SK-N-SH (cell line): ENCODE data around the gene INTS3.

Experiments used
- CTCF ChIP-seq: fragments of 200-600 bp; sonication (generic); IDR thresholded peaks from 2 replicates; pipeline ENCODE4 v1.6.1; 2017; ENCODE audit warnings: antibody characterized with exemption, mild to moderate bottlenecking, moderate library complexity
- EP300 ChIP-seq, 2 experiments: IDR thresholded peaks; 2 replicates each; pipeline versions ENCODE4 v1.4.0 to v1.6.1; 2012; ENCODE audit warnings: borderline replicate concordance in 1 of 2, low read depth in 1 of 2, low read length in 1 of 2
- FOXJ3 ChIP-seq: sonication (generic); formaldehyde crosslinking; IDR thresholded peaks from 2 replicates; pipeline ENCODE4 v1.5.1; 2020; ENCODE audit warnings: mild to moderate bottlenecking, missing genetic modification reagents
- JUND ChIP-seq: IDR thresholded peaks from 2 replicates; pipeline ENCODE4 v1.4.0; 2012
- MEF2A ChIP-seq: IDR thresholded peaks from 2 replicates; pipeline ENCODE4 v1.4.0; 2012; ENCODE audit warnings: low read depth, borderline replicate concordance
- MXI1 ChIP-seq: IDR thresholded peaks from 2 replicates; pipeline ENCODE4 v1.6.1; 2012; ENCODE audit warnings: mild to moderate bottlenecking, low read depth, low read length, improper control_type of control experiment
- NFIC ChIP-seq: IDR thresholded peaks from 2 replicates; pipeline ENCODE4 v1.4.0; 2012; ENCODE audit warnings: borderline replicate concordance
- NRF1 ChIP-seq: IDR thresholded peaks from 2 replicates; pipeline ENCODE4 v1.6.1; 2012; ENCODE audit warnings: low read depth, mild to moderate bottlenecking, low read length
- POLR2AphosphoS5 ChIP-seq: IDR thresholded peaks from 2 replicates; pipeline ENCODE4 v1.6.1; 2012; ENCODE audit warnings: low read depth, low read length
- RAD21 ChIP-seq: IDR thresholded peaks from 2 replicates; pipeline ENCODE4 v1.6.1; 2012; ENCODE audit warnings: mild to moderate bottlenecking, low read length
- REST ChIP-seq: IDR thresholded peaks from 2 replicates; pipeline ENCODE4 v1.6.1; 2012; ENCODE audit warnings: mild to moderate bottlenecking, low read depth, low read length, moderate library complexity
- TEAD4 ChIP-seq: IDR thresholded peaks from 2 replicates; pipeline ENCODE4 v1.4.0; 2012; ENCODE audit warnings: mild to moderate bottlenecking, borderline replicate concordance; ENCODE audit not compliant: insufficient read depth
- YY1 ChIP-seq: IDR thresholded peaks from 2 replicates; pipeline ENCODE4 v1.4.0; 2012; ENCODE audit warnings: low read depth, mild to moderate bottlenecking

- TF ChIP-seq JUND (no peak), FOXJ3 (no peak), CTCF (no peak), MEF2A (no peak), EP300 (IDR thresholded peaks at IDR 0.05; ENCODE audit: borderline replicate concordance in 1 of 2, low read depth in 1 of 2, low read length in 1 of 2) (no peak), TEAD4 (no peak), REST (no peak), MXI1 (no peak), NRF1 (no peak), RAD21 (no peak), NFIC (no peak), YY1 (no peak), POLR2AphosphoS5 (no peak)
These were observed 40.7 kb downstream of the INTS3 start for GRCh38 chr1:153768316-153769181.
